Endometrial microvascular endothelial cells (primary cell): ENCODE results near the gene HCFC1. TPM values are rescaled to one million over a fixed set of nuclear protein-coding genes. Genes with fewer than 3 reads are reported as not detected.

Source experiments
- in situ Hi-C: cut with HindIII; loops from 2 replicates; pipeline ENCODE4 v1.10.0; 2017; ENCODE audit warnings: low sequenced_read_pairs, low pct_unique_long_range_greater_than_20kb; ENCODE audit errors: inconsistent ontology term
- total RNA-seq: library from RNA; depleted of rRNA; stranded (reverse); fragments of >200 nt; gene quantifications from one replicate; pipeline ENCODE4 v1.2.3, GENCODE V29; 2015; ENCODE audit errors: inconsistent ontology term

HCFC1 gene
- 44.8 TPM for total RNA-seq

DNA sequence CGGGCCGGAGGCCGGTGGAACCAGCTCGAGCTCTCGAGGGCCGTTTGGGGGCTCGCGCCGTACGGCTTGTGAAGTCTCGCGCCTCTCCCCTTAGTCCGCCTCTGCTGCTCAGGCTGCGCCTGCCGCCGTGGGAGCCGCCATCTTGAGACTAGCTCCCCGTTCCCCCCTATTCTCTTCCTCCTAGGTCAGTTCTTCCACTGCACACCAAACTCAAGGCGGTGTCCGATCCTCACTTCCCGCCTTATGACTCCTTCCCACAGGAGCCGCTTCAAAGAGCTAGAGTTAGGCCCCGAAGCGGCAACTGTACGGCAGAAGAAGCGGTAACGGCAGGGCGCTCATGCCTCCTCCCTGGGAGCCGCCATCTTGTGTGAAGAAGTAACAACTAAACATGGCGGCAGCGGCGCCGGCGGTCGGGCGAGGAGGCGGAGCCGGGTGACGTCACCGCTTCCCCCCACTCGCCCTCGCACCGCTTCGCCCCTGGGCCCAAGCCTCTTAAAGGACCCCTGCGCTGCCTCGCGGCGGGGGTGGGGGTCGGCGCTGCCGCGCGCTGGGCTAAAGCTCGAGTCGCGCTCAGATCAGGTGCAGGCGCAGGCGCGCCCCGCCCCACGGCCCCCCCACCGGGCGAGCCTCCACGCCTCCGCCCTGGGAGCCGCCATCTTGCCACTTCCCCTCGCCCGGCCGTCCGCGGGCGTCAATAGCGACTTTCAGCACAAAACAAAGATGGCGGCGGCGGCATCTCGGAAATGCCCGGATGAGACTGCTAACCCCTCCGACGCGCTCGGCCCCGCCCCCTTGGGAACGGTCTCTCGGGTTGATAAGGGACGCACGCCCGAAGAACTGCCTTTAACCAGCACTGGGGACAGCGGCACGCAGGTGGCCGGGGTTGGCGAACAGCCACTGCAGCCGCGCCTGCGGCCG, at the start of gene HCFC1:
Gene HCFC1, minus strand, starts transcription at position 369 of the 918 bp plus-strand sequence. CDS start 978 bp downstream, outside the sequence.
- in situ Hi-C loops: no loop called here

DNA sequence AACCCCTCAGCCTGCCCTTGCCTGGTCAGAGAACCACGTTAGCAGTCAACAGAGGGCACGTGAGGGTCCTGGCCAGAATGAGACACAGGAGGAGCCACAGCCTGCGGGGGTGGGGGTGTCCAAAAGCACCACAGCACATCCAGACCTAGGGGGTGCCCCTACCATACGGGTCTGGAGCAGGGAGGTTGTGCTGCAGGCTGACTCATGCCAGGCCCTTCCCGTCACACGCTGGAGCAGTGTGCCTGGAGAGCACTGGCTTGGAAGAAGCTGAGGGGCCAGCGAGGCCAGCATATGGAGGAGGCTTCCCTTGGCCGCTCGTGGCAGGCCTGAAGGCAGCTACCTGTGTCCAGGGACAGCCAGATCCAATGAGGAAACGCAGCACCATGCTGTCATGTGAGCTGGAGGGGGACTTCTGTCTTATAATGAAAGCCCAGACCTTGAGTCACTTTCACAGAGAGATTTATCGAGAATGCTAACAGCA, 49.6 kb upstream of the HCFC1 start:
- in situ Hi-C loops: no loop called here

DNA sequence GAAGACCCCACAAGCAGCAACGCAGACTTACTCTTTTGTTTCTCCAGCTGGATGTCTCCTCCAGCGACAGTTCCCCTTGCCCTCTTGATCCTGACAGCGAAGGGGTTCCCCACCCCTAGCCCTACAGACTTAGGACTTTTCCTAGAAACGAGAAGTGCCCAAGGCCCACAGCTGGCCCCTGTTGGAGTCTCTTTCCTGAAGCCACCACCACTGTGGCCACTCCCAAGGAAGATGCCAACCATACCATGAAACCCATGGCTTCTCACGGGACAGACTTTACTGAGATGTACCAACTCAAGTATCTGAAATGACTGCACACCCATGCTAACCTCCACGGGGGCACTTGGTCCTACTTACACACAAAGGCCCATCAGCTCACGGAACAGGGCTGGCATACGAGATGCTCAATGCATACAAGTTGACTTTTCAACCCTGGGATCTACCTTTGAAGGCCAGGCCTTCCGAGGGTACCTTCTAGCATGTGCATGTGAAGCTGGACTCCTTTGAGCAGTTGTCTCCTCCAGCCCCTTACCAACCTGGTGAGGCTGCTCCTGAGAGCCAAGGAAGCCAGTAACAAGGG, 49.0 kb upstream of the HCFC1 start:
- in situ Hi-C loops: no loop called here

DNA sequence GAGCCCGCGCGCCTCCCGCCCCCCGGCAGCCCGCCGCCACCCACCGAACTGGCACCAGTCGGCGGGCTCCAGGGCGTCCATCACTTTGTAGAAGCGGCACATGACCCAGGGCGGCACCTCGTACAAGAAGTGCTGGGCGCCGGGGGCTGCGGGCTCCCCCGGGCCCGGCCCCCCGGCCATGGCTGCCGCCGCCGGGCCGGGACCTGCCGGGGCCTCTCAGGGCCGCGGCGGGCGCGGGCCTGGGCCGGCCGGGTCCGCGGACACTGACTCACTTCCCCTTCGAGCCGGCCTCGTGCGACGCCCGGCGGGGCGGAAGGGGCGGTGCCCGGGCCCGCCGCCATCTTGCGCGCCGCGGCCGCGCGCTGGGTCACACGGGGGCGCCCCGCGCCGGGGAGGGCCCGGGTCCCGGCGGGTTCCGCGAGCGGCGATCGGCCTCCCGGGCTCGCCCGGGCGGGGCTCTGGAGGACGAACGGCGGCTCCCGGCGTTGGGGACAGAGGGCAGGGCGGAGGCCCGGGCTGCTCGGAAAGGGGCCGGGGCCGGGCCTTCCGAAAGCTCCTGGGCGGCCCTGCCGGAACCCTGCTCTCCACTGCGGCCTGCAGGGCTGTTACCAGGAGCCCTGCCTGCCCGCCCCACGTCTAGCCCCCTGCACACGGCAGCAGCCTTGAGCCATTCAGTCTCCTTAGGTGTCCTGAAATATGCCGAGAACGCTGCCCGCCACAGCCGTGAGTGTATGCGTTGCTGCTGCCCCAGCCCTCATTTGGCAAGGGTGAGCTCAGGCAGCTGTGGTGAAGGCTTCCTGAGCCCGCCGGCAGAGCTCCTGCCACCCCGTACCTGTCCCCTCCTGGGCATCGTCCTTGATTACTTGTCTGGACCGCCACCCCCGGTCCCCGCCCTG, 48.3 kb upstream of the HCFC1 start, which contains the start of gene IRAK1:
Gene IRAK1, minus strand, starts transcription at position 270 of the 896 bp plus-strand sequence. Its CDS starts 90 bp downstream, at position 180.
- in situ Hi-C loops: no loop called here

DNA sequence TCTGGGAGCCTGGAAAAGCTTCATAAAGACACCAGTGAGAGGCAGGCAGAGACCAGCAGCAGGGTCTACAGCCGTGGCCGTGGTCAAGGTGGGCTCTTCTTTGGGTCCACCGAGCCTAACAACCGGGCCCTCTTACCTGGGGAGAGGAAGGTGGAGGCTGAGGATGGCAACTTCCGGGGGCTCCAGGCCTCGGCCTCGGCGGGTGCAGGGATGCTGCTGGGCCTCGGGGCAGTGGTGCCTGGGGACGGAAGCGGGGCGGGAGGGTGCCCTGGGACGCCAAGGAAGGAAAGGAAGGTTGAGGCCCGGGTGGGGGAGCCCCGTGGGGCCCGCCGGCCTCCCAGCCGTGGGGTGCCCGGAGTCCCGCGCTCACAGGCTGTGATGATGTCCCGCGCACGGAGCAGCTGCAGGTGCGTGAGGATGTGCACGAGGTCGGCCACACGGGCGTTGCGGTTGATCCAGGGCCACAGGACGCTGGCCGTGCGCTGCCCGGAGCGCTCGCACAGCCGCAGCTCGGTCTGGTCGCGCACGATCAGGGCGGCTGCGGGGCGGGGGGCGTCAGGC, 47.5 kb upstream of the HCFC1 start:
- in situ Hi-C loops: no loop called here

DNA sequence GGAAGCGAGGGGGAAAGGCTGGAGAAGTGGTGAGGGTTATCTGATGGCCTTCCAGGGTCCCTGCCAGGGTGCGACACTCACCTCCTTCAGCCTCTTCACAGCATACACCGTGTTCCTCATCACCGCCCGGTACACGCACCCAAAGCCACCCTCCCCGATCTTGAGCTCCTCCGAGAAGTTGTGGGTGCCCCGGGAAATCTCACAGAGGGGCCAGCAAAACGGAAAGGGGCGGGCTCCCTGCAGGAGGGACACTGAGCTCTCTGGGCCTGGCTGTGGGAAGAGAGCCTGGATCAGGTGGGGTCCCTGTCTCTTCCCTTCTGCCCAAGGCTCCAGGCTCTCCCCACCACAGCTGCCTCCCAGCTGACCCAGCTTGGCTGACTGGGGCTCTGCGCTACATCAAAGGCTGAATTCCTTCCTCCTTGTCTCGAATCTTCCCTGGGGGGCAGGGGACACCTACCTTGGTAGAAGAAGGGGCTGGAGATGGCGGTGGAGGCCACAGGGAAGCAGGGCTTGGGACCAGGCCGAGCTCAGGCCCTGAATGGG, 47.0 kb upstream of the HCFC1 start:
- in situ Hi-C loops: no loop called here

DNA sequence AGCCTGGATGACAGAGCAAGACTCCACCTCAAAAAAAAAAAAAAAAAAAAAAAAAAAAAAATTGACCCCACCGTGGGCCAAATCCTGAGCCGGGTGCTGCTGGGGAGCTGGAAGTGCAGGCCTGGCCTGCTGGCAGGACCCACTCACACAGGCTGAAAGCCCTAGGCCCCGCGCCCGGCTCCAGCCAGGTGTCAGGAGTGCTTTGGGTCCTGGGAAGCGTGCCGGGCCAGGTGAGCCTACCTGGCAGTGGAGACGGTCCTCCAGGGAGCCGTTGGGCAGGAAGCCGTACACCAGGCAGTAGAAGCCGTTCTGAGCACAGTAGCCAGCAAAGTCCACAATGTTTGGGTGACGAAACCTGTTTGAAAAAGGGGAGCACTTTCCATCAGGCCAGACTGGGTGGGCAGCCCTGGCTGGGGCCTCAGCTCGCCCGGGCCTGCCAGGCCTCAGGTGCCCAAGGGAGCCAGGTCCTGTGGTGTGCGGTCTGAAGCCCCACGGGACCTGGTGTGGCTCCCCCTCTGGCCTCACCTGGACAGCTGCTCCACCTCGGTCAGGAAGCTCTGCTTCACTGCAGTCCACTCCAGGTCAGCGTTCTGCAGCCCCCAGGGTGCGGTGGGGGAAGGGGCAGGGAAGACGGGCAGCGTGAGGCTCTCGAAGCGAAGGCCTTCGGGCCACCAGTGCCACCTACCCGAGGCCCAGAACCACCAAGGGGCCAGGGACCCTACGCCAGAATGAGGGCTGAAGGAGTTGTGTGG, 46.3 kb upstream of the HCFC1 start:
- in situ Hi-C loops: no loop called here

DNA sequence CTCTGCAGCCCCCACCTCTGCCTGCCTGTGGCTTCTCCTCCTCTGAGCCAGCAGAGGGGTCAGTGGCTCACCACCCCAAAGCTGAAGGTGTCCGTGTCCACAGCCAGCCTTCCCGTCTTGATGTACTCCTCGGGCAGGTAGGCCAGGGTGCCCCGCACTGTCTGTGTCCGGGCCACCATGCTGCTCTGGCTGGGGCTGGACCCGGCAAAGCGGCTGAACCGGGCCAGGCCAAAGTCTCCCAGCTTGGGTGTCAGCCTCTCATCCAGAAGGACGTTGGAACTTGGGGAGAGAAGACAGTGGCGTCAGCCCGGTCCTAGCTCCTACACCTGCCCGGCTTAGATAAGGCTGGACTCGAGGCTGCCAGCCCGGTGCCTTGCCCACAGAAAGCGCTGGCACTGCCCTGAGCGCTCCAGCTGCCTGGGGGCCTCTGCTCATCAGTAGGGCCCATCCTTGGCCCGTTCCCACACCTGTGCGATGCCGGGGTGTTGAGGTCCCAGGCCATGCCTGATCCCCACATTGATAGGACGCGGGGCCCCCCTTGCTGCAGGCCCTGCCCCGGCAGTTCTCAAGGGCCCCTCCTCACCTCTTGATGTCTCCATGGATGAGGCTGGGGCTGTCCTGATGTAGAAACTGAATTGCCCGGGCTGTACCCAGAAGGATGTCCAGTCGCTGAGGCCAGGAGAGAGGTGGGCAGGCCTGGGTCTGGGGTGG, 44.9 kb upstream of the HCFC1 start:
- in situ Hi-C loops: no loop called here

DNA sequence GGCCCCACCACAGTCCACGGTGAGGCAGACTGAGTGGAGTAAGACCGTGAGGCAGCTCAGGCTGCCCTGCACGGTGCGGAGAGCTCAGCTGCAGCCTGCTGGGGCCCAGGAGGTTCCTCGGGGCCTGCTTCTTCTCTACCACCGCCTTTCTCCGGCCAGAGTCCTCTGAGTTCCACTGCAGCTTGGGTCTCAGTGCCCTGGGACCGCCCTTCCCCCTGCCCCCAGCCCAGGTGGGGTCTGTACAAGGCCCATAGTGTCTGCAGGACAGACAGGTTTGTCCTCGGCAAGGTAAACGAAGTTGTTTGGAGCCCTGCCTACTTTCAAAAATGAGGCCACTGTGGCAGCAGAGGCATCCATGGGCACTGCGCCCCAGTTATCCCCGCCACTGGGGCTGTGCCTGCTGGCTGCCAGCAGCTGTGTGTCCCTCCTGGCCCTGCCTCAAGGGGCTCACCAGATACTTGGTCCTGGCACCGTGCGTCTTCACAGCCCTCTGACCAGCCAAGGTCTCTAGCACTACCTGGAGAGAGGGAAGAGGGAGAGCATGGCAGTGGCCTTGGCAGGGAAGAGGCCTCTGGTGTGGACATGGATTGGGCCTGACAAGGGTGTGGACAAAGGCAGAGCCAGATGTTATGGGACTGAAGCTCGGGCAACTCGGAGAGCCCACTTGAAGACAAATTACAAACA, 44.1 kb upstream of the HCFC1 start:
- in situ Hi-C loops: no loop called here

DNA sequence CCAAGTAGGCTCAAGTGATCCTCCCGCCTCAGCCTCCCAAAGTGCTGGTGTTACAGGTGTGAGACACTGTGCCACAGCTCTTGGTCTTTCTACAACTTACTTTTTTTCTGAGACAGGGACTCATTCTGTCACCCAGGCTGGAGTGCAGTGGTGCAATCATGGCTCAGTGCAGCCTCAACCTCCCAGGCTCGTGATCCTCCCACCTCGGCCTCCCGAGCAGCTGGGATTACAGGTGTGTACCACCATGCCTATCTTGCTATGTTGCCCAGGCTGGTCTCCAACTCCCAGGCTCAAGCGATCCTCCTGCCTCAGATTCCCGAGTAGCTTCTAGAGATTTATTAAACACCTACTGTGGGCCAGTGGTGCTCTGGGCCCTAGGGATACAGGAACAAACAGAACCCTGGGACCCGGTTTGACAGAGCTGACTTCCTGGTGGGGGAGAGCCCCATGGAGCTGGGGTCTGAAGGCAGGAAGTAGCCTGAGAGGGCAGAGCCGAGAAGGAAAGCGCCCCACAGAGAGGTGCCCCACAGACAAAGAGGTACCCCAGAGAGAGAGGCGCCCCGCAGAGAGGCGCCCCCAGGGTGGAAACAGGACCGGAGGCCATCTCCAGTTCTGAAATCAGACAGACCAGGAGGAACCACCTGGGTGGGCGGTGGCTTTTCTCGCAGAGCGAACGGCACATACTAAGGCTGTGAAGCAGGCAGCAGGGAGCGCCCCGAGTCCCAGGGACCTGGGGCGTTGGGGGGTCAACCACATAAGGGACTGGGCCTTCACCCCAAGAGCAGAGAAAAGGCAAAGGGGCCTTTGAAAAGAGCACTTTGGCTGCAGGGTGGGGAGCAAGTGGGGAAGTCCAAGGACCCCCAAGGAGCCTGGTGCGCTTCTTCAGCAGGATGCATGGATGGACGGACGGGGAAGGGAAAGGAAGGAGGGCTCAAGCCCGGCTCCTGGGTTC, 43.1 kb upstream of the HCFC1 start:
- in situ Hi-C loops: no loop called here

DNA sequence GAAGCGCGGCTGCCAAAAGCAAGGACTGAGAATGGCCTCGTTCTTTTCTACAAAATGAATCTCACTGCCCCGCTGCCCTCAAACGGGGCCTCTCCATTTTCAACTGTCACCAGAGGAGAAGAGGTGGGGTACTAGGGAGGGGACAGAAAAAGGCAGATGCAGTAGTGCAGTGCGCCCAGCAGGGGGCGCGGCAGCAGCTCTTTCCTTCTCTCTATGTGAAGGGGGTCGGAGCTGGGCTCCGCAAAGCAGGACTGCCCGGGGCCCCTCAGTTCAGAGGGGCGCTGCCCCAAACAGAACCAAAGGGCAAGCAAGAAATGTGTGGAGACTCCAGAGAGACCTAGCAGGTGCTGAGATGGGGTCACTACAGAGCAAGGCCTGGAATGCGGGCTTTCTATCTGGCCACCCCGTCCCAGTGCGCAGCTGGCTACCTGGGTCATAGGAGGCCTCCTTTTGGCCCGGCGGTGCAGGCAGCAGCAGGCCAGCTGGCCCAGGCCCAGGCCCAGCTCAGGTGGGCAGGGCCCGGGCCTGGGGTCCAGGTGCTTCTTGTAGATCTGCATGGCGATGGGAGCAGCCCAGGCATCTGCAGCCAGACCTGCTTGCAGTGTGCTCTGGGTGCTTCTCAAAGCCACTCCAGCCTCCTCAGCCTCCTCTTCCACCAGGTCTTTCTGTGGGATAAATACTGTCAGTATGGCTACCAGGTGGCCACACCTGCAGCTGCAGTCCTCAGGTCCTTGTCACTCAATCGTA, 42.2 kb upstream of the HCFC1 start:
- in situ Hi-C loops: no loop called here

DNA sequence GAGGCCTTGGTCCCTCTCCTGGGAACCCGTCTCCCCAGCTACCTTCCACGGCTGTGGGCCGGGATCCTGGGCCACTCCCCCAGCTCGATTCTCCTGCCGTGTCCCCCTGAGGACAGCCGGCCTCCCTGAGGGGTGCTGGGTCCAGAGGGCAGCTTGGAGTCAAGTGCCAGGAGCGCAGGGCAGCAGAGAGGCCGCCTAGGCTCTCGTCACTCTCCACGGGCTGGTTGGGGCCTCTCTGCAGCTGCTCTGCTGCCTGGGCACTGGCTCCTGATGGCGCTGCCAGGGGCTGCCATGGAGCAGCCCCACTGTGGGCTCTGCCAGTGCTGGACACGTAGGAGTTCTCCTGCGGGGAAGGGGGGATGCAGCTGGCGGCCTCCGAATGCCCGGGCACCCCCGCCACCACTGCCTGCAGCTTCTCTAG, 41.4 kb upstream of the HCFC1 start:
- in situ Hi-C loops: no loop called here

DNA sequence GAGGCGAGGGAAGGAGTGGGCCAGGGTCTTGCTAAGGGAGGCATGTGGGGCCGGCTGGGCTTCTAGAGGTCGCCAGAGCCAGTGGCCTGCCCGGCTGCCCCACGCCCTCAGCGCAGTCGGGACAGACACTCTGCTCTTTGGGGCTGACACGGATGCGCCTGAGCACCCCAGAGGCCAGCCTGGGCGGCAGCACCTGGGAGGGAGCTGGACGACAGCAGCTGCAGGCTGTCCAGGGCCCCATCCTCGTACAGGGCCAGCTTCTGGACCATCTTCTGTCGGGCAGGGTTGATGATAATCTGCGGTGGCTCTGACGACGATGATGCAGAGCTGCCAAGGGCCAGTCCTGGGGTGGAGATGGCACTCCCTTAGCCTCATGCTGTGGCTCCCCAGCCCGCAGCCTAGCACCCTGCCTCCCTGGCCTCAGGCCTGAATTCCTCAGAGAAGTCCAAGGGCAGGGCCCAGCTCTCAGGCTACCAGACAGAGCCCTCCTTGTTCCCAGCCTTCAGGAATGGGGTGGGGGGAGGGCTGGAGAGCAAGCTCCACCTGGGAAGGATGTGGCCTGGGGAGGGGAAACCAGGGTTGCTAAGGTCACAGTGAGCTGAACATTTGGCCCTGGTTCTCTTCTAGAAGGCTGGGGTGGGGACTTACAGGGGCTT, 40.8 kb upstream of the HCFC1 start:
- in situ Hi-C loops: no loop called here
